Esophagus squamous epithelium (tissue), 4 donors: Measurements from ENCODE around the gene DDX60.

Source experiments
- CTCF ChIP-seq, 6 experiments: fragments of 450-650 bp in 4 of 6; fragments of 200-600 bp in 2 of 6; sonication (generic) in 2 of 6; IDR thresholded peaks; one replicate each; pipeline ENCODE4 v1.5.1; 2016 to 2019; ENCODE audit warnings: antibody characterized with exemption in 6 of 6, mild to moderate bottlenecking in 4 of 6, moderate library complexity in 4 of 6
- POLR2A ChIP-seq, 4 donors: fragments of 450-650 bp; IDR thresholded peaks; one replicate each; pipeline ENCODE4 v1.6.1; 2017; ENCODE audit warnings: antibody characterized with exemption in 4 of 4, mild to moderate bottlenecking in 4 of 4, moderate library complexity in 3 of 4

- TF ChIP-seq CTCF (IDR thresholded peaks at IDR 0.05) (no peak), POLR2A (IDR thresholded peaks at IDR 0.05) (no peak)
Observed at GRCh38 chr4:168221301-168221700, 97.3 kb downstream of the DDX60 start.
